HCT116 (cell line): ENCODE data around the gene SLC12A4. TPM values are rescaled to one million over a fixed set of nuclear protein-coding genes. Genes with fewer than 3 reads are reported as not detected.

ENCODE experiments used
- ATAC-seq: fragments of 200-7000 bp; cut with Tn5 transposase; 2 replicates; pipeline ENCODE4 v1.9.1; 2020; ENCODE audit warnings: mild to moderate bottlenecking, moderate library complexity
- BruUV-seq: library from RNA; stranded (reverse); fragments of 400-500 nt; replicated peaks from 2 replicates; lab custom pipeline; 2021; lab: Mats Ljungman, UMichigan
- CTCF ChIA-PET: fragments of 300-600 bp; sonication (Branson Sonifier 250); formaldehyde crosslinking; loops from one replicate; lab custom pipeline; 2021; ENCODE audit warnings: antibody characterized with exemption; lab: Charles Lee
- POLR2A ChIA-PET: fragments of 300-600, 350-600 bp; sonication (Branson Sonifier 250); formaldehyde crosslinking; loops from one replicate; lab custom pipeline; 2021; ENCODE audit warnings: antibody characterized with exemption; lab: Charles Lee
- RAD21 ChIA-PET, 2 experiments: fragments of 300-600 bp; sonication (Branson Sonifier 250); formaldehyde crosslinking; loops; one replicate each; lab custom pipeline; 2023; ENCODE audit warnings: low total read pairs in 2 of 2; ENCODE audit not compliant: uncharacterized antibody in 2 of 2, unreplicated experiment in 2 of 2, low non-redundant PET in 1 of 2; lab: Charles Lee
- DNase-seq: peaks from one replicate; pipeline ENCODE4 v3.0.0-alpha.2; 2010; ENCODE audit warnings: low read depth, low spot score
- H2AFZ ChIP-seq: fragments of 200-600 bp; shearing (Covaris generic), sonication (generic); 2 replicates; pipeline ENCODE4 v1.6.1; 2017; ENCODE audit warnings: low read depth, mixed run types, mixed read lengths, antibody characterized with exemption, low read length; ENCODE audit not compliant: poor library complexity, severe bottlenecking
- H3K27ac ChIP-seq: 2 replicates; pipeline ENCODE4 v1.5.1; 2012; ENCODE audit warnings: low read depth, low read length
- H3K27me3 ChIP-seq: fragments of 200-600 bp; sonication (generic); 2 replicates; pipeline ENCODE4 v1.6.1; 2016; ENCODE audit warnings: mixed run types, low read length, mixed read lengths; ENCODE audit not compliant: insufficient read depth
- H3K36me3 ChIP-seq, 2 experiments: fragments of 200-500 bp in 1 of 2; fragments of 200-600 bp in 1 of 2; sonication (Bioruptor generic) in 1 of 2; sonication (generic) in 1 of 2; 2 replicates each; pipeline versions ENCODE4 v1.5.1 to v1.6.1; 2014 to 2016; ENCODE audit warnings: low read length in 2 of 2, inconsistent platforms in 1 of 2, mixed read lengths in 1 of 2, mixed run types in 1 of 2; ENCODE audit not compliant: insufficient read depth in 2 of 2, control insufficient read depth in 1 of 2
- H3K4me1 ChIP-seq, 2 experiments: fragments of 200-600 bp in 1 of 2; sonication (generic) in 1 of 2; 2 replicates each; pipeline versions ENCODE4 v1.5.1 to v1.6.1; 2012 to 2017; ENCODE audit warnings: low read length in 2 of 2, inconsistent platforms in 1 of 2, mild to moderate bottlenecking in 1 of 2, mixed read lengths in 1 of 2, mixed run types in 1 of 2, moderate library complexity in 1 of 2; ENCODE audit not compliant: insufficient read depth in 2 of 2, control insufficient read depth in 1 of 2
- H3K4me2 ChIP-seq: fragments of 200-600 bp; sonication (generic); 2 replicates; pipeline ENCODE4 v1.6.1; 2017; ENCODE audit warnings: mixed run types, low read length, mixed read lengths
- H3K4me3 ChIP-seq, 2 experiments: fragments of 200-600 bp in 1 of 2; sonication (generic) in 1 of 2; replicated peaks in 1 of 2; 2 replicates each; pipeline ENCODE4 v1.5.1; 2011 to 2016; ENCODE audit warnings: low read length in 2 of 2, control low read depth in 1 of 2, low read depth in 1 of 2, mild to moderate bottlenecking in 1 of 2, mixed read lengths in 1 of 2, mixed run types in 1 of 2
- H3K79me2 ChIP-seq: fragments of 200-600 bp; sonication (generic); 2 replicates; pipeline ENCODE4 v1.6.1; 2017; ENCODE audit warnings: mild to moderate bottlenecking, mixed run types, low read length, moderate library complexity, mixed read lengths; ENCODE audit not compliant: insufficient read depth
- H3K9ac ChIP-seq: fragments of 200-600 bp; sonication (generic); 2 replicates; pipeline ENCODE4 v1.6.1; 2016; ENCODE audit warnings: low read length, mixed read lengths
- H3K9me2 ChIP-seq: fragments of 200-600 bp; sonication (generic), shearing (Covaris generic); 2 replicates; pipeline ENCODE4 v1.6.1; 2017; ENCODE audit warnings: mixed run types, mild to moderate bottlenecking, moderate library complexity; ENCODE audit not compliant: insufficient read depth
- H3K9me3 ChIP-seq, 2 experiments: fragments of 200-500 bp in 1 of 2; fragments of 200-600 bp in 1 of 2; sonication (Bioruptor generic) in 1 of 2; sonication (generic) in 1 of 2; 2 replicates each; pipeline ENCODE4 v1.6.1; 2014 to 2017; ENCODE audit warnings: low read length in 2 of 2, mixed read lengths in 2 of 2, inconsistent platforms in 1 of 2, low read depth in 1 of 2, mild to moderate bottlenecking in 1 of 2, mixed run types in 1 of 2, moderate library complexity in 1 of 2; ENCODE audit not compliant: control insufficient read depth in 1 of 2, insufficient read depth in 1 of 2
- H4K20me1 ChIP-seq: fragments of 200-600 bp; sonication (generic), shearing (Covaris generic); 2 replicates; pipeline ENCODE4 v1.6.1; 2017; ENCODE audit warnings: mixed run types, mild to moderate bottlenecking, moderate library complexity; ENCODE audit not compliant: insufficient read depth
- CBX3 ChIP-seq: IDR thresholded peaks from 2 replicates; pipeline ENCODE4 v1.6.1; 2012; ENCODE audit warnings: low read depth
- CEBPB ChIP-seq: IDR thresholded peaks from 2 replicates; pipeline ENCODE4 v1.6.1; 2012; ENCODE audit warnings: low read depth
- ELF1 ChIP-seq: IDR thresholded peaks from 2 replicates; pipeline ENCODE4 v1.6.1; 2012; ENCODE audit warnings: low read depth, borderline replicate concordance
- EZH2 ChIP-seq: fragments of 200-600 bp; sonication (generic); IDR thresholded peaks from 2 replicates; pipeline ENCODE4 v1.6.1; 2017; ENCODE audit warnings: antibody characterized with exemption, mixed run types
- FOSL1 ChIP-seq: IDR thresholded peaks from 2 replicates; pipeline ENCODE4 v1.6.1; 2012; ENCODE audit warnings: low read depth
- POLR2A ChIP-seq: IDR thresholded peaks from 2 replicates; pipeline ENCODE4 v1.7.0; 2011; ENCODE audit warnings: borderline replicate concordance; ENCODE audit not compliant: insufficient read depth, insufficient read length; ENCODE audit errors: extremely low read depth
- POLR2AphosphoS5 ChIP-seq: IDR thresholded peaks from 2 replicates; pipeline ENCODE4 v1.6.1; 2011; ENCODE audit warnings: mild to moderate bottlenecking, low read depth, low read length, moderate library complexity
- SIN3A ChIP-seq: IDR thresholded peaks from 2 replicates; pipeline ENCODE4 v1.6.1; 2012; ENCODE audit warnings: low read depth
- SP1 ChIP-seq: IDR thresholded peaks from 2 replicates; pipeline ENCODE4 v1.6.1; 2012; ENCODE audit warnings: low read depth
- TCF7L2 ChIP-seq: IDR thresholded peaks from 2 replicates; pipeline ENCODE4 v1.7.0; 2011; ENCODE audit warnings: borderline replicate concordance, inconsistent platforms; ENCODE audit not compliant: insufficient read depth, insufficient read length; ENCODE audit errors: extremely low read depth
- YY1 ChIP-seq: IDR thresholded peaks from 2 replicates; pipeline ENCODE4 v1.6.1; 2011; ENCODE audit warnings: low read length, low read depth, moderate library complexity, mild to moderate bottlenecking; ENCODE audit not compliant: insufficient replicate concordance; ENCODE audit errors: extremely low read depth
- ZNF274 ChIP-seq: fragments of 200-500 bp; sonication (Bioruptor generic); IDR thresholded peaks from 2 replicates; pipeline ENCODE4 v1.6.1; 2014; ENCODE audit warnings: mild to moderate bottlenecking, low read depth, low read length, inconsistent platforms
- intact Hi-C: fragments of 100-400 bp; cut with micrococcal nuclease; formaldehyde crosslinking; loops from 2 replicates; pipeline ENCODE4 v1.10.0; 2022
- total RNA-seq: library from RNA; stranded (reverse); gene quantifications from one replicate; pipeline ENCODE4 v1.2.1, GENCODE V29; 2021; ENCODE audit not compliant: unreplicated experiment
- TF ChIP-seq, protein P1 (sequence below): IDR thresholded peaks from 2 replicates; pipeline ENCODE4 v1.6.1; 2012
- TF ChIP-seq, protein P2 (sequence below): IDR thresholded peaks from 2 replicates; pipeline ENCODE4 v1.6.1; 2012
- TF ChIP-seq, protein P3 (sequence below), 3 experiments: fragments of 200-600 bp in 1 of 3; sonication (generic) in 1 of 3; IDR thresholded peaks in 2 of 3; conservative IDR thresholded peaks in 1 of 3; 2 replicates each; pipeline ENCODE4 v1.5.1; 2012 to 2017; ENCODE audit warnings: low read depth in 2 of 3, low read length in 2 of 3, antibody characterized with exemption in 1 of 3, borderline replicate concordance in 1 of 3, control low read depth in 1 of 3, mild to moderate bottlenecking in 1 of 3, mixed read lengths in 1 of 3, mixed run types in 1 of 3, moderate library complexity in 1 of 3; ENCODE audit not compliant: insufficient read depth in 1 of 3
- TF ChIP-seq, protein P4 (sequence below): IDR thresholded peaks from 2 replicates; pipeline ENCODE4 v1.6.1; 2012; ENCODE audit warnings: low read depth
- TF ChIP-seq, protein P5 (sequence below): IDR thresholded peaks from 2 replicates; pipeline ENCODE4 v1.6.1; 2011; ENCODE audit warnings: mild to moderate bottlenecking, low read length, moderate library complexity; ENCODE audit not compliant: insufficient replicate concordance; ENCODE audit errors: extremely low read depth

Gene SLC12A4
- total RNA-seq, 1 experiment from 2014 or later, result 46.0 TPM

DNA sequence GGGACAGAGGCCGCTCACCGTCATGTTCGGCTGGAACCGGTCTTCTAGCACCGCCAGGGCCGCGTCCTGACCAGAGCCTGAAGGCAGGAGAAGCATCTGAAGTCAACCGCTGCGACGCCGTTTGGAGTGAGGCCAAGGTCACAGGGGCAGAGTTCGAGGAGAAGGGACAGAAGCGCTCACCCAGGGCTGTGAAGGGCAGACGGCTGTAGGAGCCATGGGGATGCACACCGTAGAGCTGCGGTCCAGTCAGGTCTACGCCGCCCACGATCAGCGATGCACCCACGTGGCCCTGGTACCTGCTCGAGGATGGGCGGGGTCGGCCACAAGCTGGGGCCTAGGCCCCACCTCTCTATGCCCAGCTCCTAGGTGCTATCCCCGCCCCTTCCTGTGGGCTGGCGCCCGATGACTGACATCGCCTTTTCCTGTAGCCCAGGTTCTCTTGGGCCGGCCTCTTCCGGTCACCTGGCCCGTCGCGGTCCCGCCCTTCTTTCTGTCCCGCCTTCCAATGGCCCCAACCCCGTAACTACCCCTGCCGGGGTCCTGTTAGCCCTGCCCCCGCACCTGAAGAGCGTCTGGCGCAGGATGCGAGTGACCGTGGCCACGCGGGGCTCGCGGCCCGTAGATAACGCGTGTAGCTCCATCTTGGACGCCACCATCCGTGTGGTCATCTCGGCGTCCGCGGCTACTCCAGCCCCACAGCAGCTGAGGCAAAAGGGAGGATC lies 32.9 kb downstream of the SLC12A4 start:
- ATAC-seq, result peak; percentile 95
- peaks cover 3 to 30% of the 10 kb centered on the region in 2 experiments; a peak in 3 of 4 replicates for H3K4me1 ChIP-seq
- no peaks in the 10 kb centered on the region for H3K9me3 ChIP-seq
- H4K20me1 ChIP-seq, result no peaks in the 10 kb centered on the region
- ChIA-PET CTCF (interaction anchor here (0.5 to 2.7 kb wide), 11 partner anchors 8 to 456 kb away, joined by 3 to 11 read pairs (median 3); partner anchors contain the start of genes ATP6V0D1 and LCAT), POLR2A (interaction anchor here (0.7 to 1.3 kb wide), 7 partner anchors 9 to 373 kb away, joined by 3 to 8 read pairs (median 3); partner anchors contain the start of genes CTCF, DDX28, DUS2 and GFOD2), RAD21 (interaction anchor here in 1 of 2 experiments (1.0 kb wide), 1 partner anchor 149 kb away, joined by 3 read pairs; no protein-coding TSS in a partner anchor)
- peak overlapping the region; percentile 70 to 82 for H3K4me3 ChIP-seq
- intact Hi-C loops, result loop anchor here (5.0 to 10.0 kb wide), 2 partner anchors 118 to 411 kb away; partner anchors contain the start of gene RIPOR1
- H3K36me3 ChIP-seq, result peaks cover 0 to 8% of the 10 kb centered on the region in 2 experiments; a peak in 1 of 4 replicates
- peak; percentile 93 for DNase-seq
- peaks cover 33% of the 10 kb centered on the region for H3K79me2 ChIP-seq
- H2AFZ ChIP-seq, result no peak overlapping the region
- peak overlapping the region; percentile 98 for H3K4me2 ChIP-seq
- H3K27ac ChIP-seq, result peak overlapping the region; percentile 83
- no peaks in the 10 kb centered on the region for H3K27me3 ChIP-seq
- H3K9me2 ChIP-seq, result no peaks in the 10 kb centered on the region
- BruUV-seq, result no TSS peak
- H3K9ac ChIP-seq, result peak overlapping the region; percentile 85
- TF ChIP-seq CEBPB (no peak), EZH2 (no peak), YY1 (peak; percentile 72), ZNF274 (no peak), POLR2A (peak; percentile 67), TCF7L2 (peak; percentile 8), SP1 (no peak; the same call in 1 of the 2 replicates), CBX3 (no peak), POLR2AphosphoS5 (peak; percentile 87), SIN3A (peak; percentile 93), ELF1 (no peak; the same call in 1 of the 2 replicates), FOSL1 (no peak)
- TF ChIP-seq, protein P1, sequence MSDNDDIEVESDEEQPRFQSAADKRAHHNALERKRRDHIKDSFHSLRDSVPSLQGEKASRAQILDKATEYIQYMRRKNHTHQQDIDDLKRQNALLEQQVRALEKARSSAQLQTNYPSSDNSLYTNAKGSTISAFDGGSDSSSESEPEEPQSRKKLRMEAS, result peak; percentile 99
- TF ChIP-seq, protein P2, sequence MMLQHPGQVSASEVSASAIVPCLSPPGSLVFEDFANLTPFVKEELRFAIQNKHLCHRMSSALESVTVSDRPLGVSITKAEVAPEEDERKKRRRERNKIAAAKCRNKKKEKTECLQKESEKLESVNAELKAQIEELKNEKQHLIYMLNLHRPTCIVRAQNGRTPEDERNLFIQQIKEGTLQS, result no peak
- TF ChIP-seq, protein P3, sequence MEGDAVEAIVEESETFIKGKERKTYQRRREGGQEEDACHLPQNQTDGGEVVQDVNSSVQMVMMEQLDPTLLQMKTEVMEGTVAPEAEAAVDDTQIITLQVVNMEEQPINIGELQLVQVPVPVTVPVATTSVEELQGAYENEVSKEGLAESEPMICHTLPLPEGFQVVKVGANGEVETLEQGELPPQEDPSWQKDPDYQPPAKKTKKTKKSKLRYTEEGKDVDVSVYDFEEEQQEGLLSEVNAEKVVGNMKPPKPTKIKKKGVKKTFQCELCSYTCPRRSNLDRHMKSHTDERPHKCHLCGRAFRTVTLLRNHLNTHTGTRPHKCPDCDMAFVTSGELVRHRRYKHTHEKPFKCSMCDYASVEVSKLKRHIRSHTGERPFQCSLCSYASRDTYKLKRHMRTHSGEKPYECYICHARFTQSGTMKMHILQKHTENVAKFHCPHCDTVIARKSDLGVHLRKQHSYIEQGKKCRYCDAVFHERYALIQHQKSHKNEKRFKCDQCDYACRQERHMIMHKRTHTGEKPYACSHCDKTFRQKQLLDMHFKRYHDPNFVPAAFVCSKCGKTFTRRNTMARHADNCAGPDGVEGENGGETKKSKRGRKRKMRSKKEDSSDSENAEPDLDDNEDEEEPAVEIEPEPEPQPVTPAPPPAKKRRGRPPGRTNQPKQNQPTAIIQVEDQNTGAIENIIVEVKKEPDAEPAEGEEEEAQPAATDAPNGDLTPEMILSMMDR (IDR thresholded peaks at IDR 0.05 in 2 of 3, conservative IDR thresholded peaks at IDR 0.05 in 1 of 3; ENCODE audit: borderline replicate concordance in 1 of 3, insufficient read depth in 1 of 3, low read depth in 2 of 3, low read length in 2 of 3), result no peak
- TF ChIP-seq, protein P4, sequence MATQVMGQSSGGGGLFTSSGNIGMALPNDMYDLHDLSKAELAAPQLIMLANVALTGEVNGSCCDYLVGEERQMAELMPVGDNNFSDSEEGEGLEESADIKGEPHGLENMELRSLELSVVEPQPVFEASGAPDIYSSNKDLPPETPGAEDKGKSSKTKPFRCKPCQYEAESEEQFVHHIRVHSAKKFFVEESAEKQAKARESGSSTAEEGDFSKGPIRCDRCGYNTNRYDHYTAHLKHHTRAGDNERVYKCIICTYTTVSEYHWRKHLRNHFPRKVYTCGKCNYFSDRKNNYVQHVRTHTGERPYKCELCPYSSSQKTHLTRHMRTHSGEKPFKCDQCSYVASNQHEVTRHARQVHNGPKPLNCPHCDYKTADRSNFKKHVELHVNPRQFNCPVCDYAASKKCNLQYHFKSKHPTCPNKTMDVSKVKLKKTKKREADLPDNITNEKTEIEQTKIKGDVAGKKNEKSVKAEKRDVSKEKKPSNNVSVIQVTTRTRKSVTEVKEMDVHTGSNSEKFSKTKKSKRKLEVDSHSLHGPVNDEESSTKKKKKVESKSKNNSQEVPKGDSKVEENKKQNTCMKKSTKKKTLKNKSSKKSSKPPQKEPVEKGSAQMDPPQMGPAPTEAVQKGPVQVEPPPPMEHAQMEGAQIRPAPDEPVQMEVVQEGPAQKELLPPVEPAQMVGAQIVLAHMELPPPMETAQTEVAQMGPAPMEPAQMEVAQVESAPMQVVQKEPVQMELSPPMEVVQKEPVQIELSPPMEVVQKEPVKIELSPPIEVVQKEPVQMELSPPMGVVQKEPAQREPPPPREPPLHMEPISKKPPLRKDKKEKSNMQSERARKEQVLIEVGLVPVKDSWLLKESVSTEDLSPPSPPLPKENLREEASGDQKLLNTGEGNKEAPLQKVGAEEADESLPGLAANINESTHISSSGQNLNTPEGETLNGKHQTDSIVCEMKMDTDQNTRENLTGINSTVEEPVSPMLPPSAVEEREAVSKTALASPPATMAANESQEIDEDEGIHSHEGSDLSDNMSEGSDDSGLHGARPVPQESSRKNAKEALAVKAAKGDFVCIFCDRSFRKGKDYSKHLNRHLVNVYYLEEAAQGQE, result no peak
- TF ChIP-seq, protein P5, sequence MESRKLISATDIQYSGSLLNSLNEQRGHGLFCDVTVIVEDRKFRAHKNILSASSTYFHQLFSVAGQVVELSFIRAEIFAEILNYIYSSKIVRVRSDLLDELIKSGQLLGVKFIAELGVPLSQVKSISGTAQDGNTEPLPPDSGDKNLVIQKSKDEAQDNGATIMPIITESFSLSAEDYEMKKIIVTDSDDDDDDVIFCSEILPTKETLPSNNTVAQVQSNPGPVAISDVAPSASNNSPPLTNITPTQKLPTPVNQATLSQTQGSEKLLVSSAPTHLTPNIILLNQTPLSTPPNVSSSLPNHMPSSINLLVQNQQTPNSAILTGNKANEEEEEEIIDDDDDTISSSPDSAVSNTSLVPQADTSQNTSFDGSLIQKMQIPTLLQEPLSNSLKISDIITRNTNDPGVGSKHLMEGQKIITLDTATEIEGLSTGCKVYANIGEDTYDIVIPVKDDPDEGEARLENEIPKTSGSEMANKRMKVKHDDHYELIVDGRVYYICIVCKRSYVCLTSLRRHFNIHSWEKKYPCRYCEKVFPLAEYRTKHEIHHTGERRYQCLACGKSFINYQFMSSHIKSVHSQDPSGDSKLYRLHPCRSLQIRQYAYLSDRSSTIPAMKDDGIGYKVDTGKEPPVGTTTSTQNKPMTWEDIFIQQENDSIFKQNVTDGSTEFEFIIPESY, result no peak
